Activated naive CD8-positive, alpha-beta T cell treated with anti-CD3 and anti-CD28 coated beads for 36 hours (primary cell): ENCODE measurements around the gene VTI1B. TPM values are rescaled to one million over a fixed set of nuclear protein-coding genes. Genes with fewer than 3 reads are reported as not detected.
"Not testable (repeated sequence)": the region's sequence is repeated elsewhere in the genome, so short reads cannot be mapped to it uniquely, and the experiment has no call there.

Experiments used
- DNase-seq: peaks from one replicate; pipeline ENCODE4 v3.0.0; 2021
- H3K27ac Mint-ChIP-seq: one replicate; pipeline ENCODE4 v1.8.0; 2022; ENCODE audit warnings: mild to moderate bottlenecking, moderate library complexity, mixed read lengths
- H3K27me3 Mint-ChIP-seq: one replicate; pipeline ENCODE4 v1.8.0; 2022; ENCODE audit warnings: mild to moderate bottlenecking, mixed read lengths
- H3K36me3 Mint-ChIP-seq: one replicate; pipeline ENCODE4 v1.8.0; 2021; ENCODE audit warnings: mild to moderate bottlenecking, mixed read lengths
- H3K4me1 Mint-ChIP-seq: one replicate; pipeline ENCODE4 v1.8.0; 2021; ENCODE audit warnings: mixed read lengths
- H3K4me3 Mint-ChIP-seq: one replicate; pipeline ENCODE4 v1.8.0; 2022; ENCODE audit warnings: mild to moderate bottlenecking, moderate library complexity, mixed read lengths
- H3K9me3 Mint-ChIP-seq: one replicate; pipeline ENCODE4 v1.8.0; 2022; ENCODE audit warnings: mixed read lengths
- total RNA-seq, 2 experiments: library from RNA; stranded (reverse); gene quantifications; one replicate each; pipeline ENCODE4 v1.2.3, GENCODE V29; 2021

Gene VTI1B
- total RNA-seq, 2 experiments from 2014 or later: 70.7 to 72.5 TPM

- DNase-seq, H3K4me3 Mint-ChIP-seq, H3K27ac Mint-ChIP-seq, H3K36me3 Mint-ChIP-seq, H3K9me3 Mint-ChIP-seq, H3K27me3 Mint-ChIP-seq: not testable (repeated sequence)
- H3K4me1 Mint-ChIP-seq: peaks cover 14% of the 10 kb centered on the region
These were observed 48.3 kb downstream of the VTI1B start for GRCh38 chr14:67626131-67626530.

- Mint-ChIP-seq H3K36me3 (peaks cover 3% of the 10 kb centered on the region), H3K27ac (peak overlapping the region; percentile 86), H3K4me1 (peaks cover 37% of the 10 kb centered on the region), H3K4me3 (peak overlapping the region; percentile 22), H3K9me3 (no peaks in the 10 kb centered on the region), H3K27me3 (peaks cover 16% of the 10 kb centered on the region)
- DNase-seq: no peak
These were observed 51.3 kb downstream of the VTI1B start for GRCh38 chr14:67623114-67623513.

- Mint-ChIP-seq H3K27ac (peak overlapping the region; percentile 86), H3K4me1 (peaks cover 37% of the 10 kb centered on the region), H3K27me3 (peaks cover 16% of the 10 kb centered on the region), H3K9me3 (no peaks in the 10 kb centered on the region), H3K36me3 (peaks cover 3% of the 10 kb centered on the region), H3K4me3 (peak overlapping the region; percentile 19)
- DNase-seq: no peak
These were observed 51.8 kb downstream of the VTI1B start for GRCh38 chr14:67622675-67623074.

GRCh38 chr14:67620217-67620785 is 54.1 kb downstream of the VTI1B start:
- peak overlapping the region; percentile 83 for H3K4me3 Mint-ChIP-seq
- peaks cover 37% of the 10 kb centered on the region for H3K4me1 Mint-ChIP-seq
- peak; percentile 14 for DNase-seq
- peaks cover 16% of the 10 kb centered on the region for H3K27me3 Mint-ChIP-seq
- H3K9me3 Mint-ChIP-seq: no peaks in the 10 kb centered on the region
- H3K27ac Mint-ChIP-seq: no peak overlapping the region
- H3K36me3 Mint-ChIP-seq: peaks cover 3% of the 10 kb centered on the region

- Mint-ChIP-seq H3K4me1 (peaks cover 37% of the 10 kb centered on the region), H3K27me3 (peaks cover 16% of the 10 kb centered on the region), H3K27ac (peak within 1 kb of the TSS; percentile 34), H3K9me3 (no peaks in the 10 kb centered on the region), H3K36me3 (peaks cover 3% of the 10 kb centered on the region), H3K4me3 (peak within 1 kb of the TSS; percentile 83)
- peak; percentile 97 for DNase-seq
These were observed 54.8 kb downstream of the VTI1B start, which contains the start of gene ARG2 for GRCh38 chr14:67619446-67620216. Gene ARG2 (plus strand): TSS chr14:67619920. CDS start chr14:67619978, 58 bp downstream.

GRCh38 chr14:67618617-67619063 is 55.8 kb downstream of the VTI1B start:
- no peaks in the 10 kb centered on the region for H3K36me3 Mint-ChIP-seq
- H3K9me3 Mint-ChIP-seq: no peaks in the 10 kb centered on the region
- H3K27ac Mint-ChIP-seq: peak overlapping the region; percentile 32
- peak; percentile 10 for DNase-seq
- peaks cover 37% of the 10 kb centered on the region for H3K4me1 Mint-ChIP-seq
- H3K4me3 Mint-ChIP-seq: peak overlapping the region; percentile 53
- peaks cover 16% of the 10 kb centered on the region for H3K27me3 Mint-ChIP-seq

- no peak overlapping the region for H3K27ac Mint-ChIP-seq
- DNase-seq: no peak
- peaks cover 7% of the 10 kb centered on the region for H3K4me1 Mint-ChIP-seq
- no peak overlapping the region for H3K4me3 Mint-ChIP-seq
- peaks cover 3% of the 10 kb centered on the region for H3K27me3 Mint-ChIP-seq
- H3K9me3 Mint-ChIP-seq: no peaks in the 10 kb centered on the region
- no peaks in the 10 kb centered on the region for H3K36me3 Mint-ChIP-seq
These were observed 63.9 kb downstream of the VTI1B start for GRCh38 chr14:67610491-67610890.

- Mint-ChIP-seq H3K27ac (no peak overlapping the region), H3K27me3 (peaks cover 3% of the 10 kb centered on the region), H3K36me3 (no peaks in the 10 kb centered on the region), H3K4me3 (no peak overlapping the region), H3K4me1 (peaks cover 7% of the 10 kb centered on the region), H3K9me3 (no peaks in the 10 kb centered on the region)
- DNase-seq: no peak
These were observed 64.7 kb downstream of the VTI1B start for GRCh38 chr14:67609642-67610310.

- Mint-ChIP-seq H3K9me3 (no peaks in the 10 kb centered on the region), H3K27me3 (peaks cover 3% of the 10 kb centered on the region), H3K4me3 (no peak overlapping the region), H3K36me3 (no peaks in the 10 kb centered on the region), H3K27ac (no peak overlapping the region), H3K4me1 (peaks cover 7% of the 10 kb centered on the region)
- no peak for DNase-seq
These were observed 66.8 kb downstream of the VTI1B start for GRCh38 chr14:67607646-67608045.

- Mint-ChIP-seq H3K4me3 (no peak overlapping the region), H3K27ac (no peak overlapping the region)
- no peak for DNase-seq
These were observed 71.4 kb downstream of the VTI1B start for GRCh38 chr14:67602995-67603545.

GRCh38 chr14:67602076-67602475 is 72.4 kb downstream of the VTI1B start:
- Mint-ChIP-seq H3K4me3 (no peak overlapping the region), H3K4me1 (peaks cover 31% of the 10 kb centered on the region), H3K27me3 (no peaks in the 10 kb centered on the region), H3K36me3 (no peaks in the 10 kb centered on the region), H3K9me3 (peaks cover 2% of the 10 kb centered on the region), H3K27ac (no peak overlapping the region)
- DNase-seq: no peak

More at GRCh38 chr14:67602995-67603545, 71.4 kb downstream of the VTI1B start:
- Mint-ChIP-seq H3K9me3 (peaks cover 2% of the 10 kb centered on the region), H3K36me3 (no peaks in the 10 kb centered on the region), H3K27me3 (no peaks in the 10 kb centered on the region), H3K4me1 (peaks cover 22% of the 10 kb centered on the region)

GRCh38 chr14:67600562-67600974 is 73.9 kb downstream of the VTI1B start:
- not testable (repeated sequence) for DNase-seq, H3K27me3 Mint-ChIP-seq, H3K9me3 Mint-ChIP-seq, H3K36me3 Mint-ChIP-seq
- peaks cover 39% of the 10 kb centered on the region for H3K4me1 Mint-ChIP-seq
- peak overlapping the region; percentile 86 for H3K4me3 Mint-ChIP-seq
- peak overlapping the region; percentile 90 for H3K27ac Mint-ChIP-seq

- DNase-seq: peak; percentile 97
- no peaks in the 10 kb centered on the region for H3K27me3 Mint-ChIP-seq
- H3K4me3 Mint-ChIP-seq: peak within 1 kb of the TSS; percentile 86
- peaks cover 43% of the 10 kb centered on the region for H3K4me1 Mint-ChIP-seq
- H3K27ac Mint-ChIP-seq: peak within 1 kb of the TSS; percentile 90
- H3K36me3 Mint-ChIP-seq: peaks cover 8% of the 10 kb centered on the region
- peaks cover 2% of the 10 kb centered on the region for H3K9me3 Mint-ChIP-seq
These were observed 74.5 kb downstream of the VTI1B start, which contains the start of gene PIGH for GRCh38 chr14:67599698-67600561. Gene PIGH (minus strand): TSS chr14:67600268. CDS start chr14:67600203, 65 bp downstream.
